ENCODE data around the gene MTG1.

MTG1 gene

DNA sequence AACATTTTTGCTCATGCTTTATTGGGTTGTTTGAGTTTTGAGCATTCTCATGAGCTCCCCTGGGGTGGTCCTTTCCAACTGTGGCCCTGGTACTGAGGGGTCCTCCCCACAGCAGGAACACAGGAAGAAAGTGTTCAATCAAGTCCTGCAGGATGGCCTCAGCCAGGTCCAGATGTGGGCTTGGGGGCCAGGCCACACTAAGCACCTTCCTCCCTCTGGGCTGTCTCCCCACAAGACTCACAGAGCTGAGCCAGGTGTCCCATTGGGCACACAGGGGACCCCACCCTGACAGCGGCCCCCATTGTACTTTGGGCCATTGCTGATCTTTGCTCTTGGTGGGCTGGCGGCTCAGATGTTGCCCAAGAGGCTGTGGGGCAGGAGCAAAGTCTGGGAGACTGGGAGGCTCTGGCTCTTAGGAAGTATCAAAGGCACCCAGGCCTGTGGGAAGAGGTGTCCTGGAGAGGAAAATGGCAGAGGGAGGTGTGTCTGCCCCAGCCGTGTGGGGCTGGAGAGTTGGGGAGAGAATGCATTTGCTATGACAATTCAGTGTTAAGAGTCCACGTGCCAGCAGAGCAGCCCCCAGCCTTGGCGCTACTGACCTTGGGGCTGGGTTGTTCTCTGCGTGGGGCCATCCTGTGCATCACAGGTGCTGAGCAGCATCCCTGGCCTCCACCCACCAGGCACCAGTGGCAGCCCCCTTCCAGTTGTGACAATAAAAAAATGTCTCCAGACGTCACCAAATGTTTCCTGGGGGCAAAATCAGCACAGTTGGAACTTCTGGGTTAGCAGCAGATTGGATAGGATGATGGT lies 77.5 kb downstream of the MTG1 start:
- no peak for DNase-seq
